ENCODE results near the gene POU2F2.
A peak's percentile ranks its signal among the peaks of the same experiment; 100 is the strongest.

The POU2F2 gene

GRCh38 chr19:42080764-42081375 is 51.4 kb downstream of the POU2F2 start:
- DNase-seq (ENCODE audit: low spot score) (no peak), FAIRE-seq (no peak)

GRCh38 chr19:42079886-42080763 is 52.1 kb downstream of the POU2F2 start:
- DNase-seq (ENCODE audit: low spot score) (no peak), FAIRE-seq (no peak)

GRCh38 chr19:42079276-42079669 is 53.0 kb downstream of the POU2F2 start:
- FAIRE-seq: no peak

GRCh38 chr19:42078538-42079275 is 53.5 kb downstream of the POU2F2 start:
- FAIRE-seq: no peak
- no peak for DNase-seq (ENCODE audit: low spot score)

More at GRCh38 chr19:42079276-42079669, 53.0 kb downstream of the POU2F2 start:
- no peak for DNase-seq (ENCODE audit: low spot score)

- FAIRE-seq (no peak), DNase-seq (ENCODE audit: low spot score) (no peak)
Measured at GRCh38 chr19:42078058-42078457, 54.2 kb downstream of the POU2F2 start.

- FAIRE-seq: no peak
- DNase-seq (ENCODE audit: low spot score): no peak
Measured at GRCh38 chr19:42076380-42076944, 55.8 kb downstream of the POU2F2 start.

- DNase-seq (ENCODE audit: low spot score): peak; percentile 99
- peak; percentile 94 for FAIRE-seq
Measured at GRCh38 chr19:42075616-42076379, 56.4 kb downstream of the POU2F2 start, which contains the start of gene ZNF574. Gene ZNF574 (plus strand): TSS chr19:42076166. CDS start chr19:42078607, 2,441 bp downstream.

GRCh38 chr19:42075364-42075615 is 57.0 kb downstream of the POU2F2 start:
- no peak for FAIRE-seq
- DNase-seq (ENCODE audit: low spot score): no peak

- DNase-seq (ENCODE audit: low spot score) (peak; percentile 42), FAIRE-seq (no peak)
Measured at GRCh38 chr19:42074513-42075363, 57.5 kb downstream of the POU2F2 start.

GRCh38 chr19:42071247-42071646 is 61.0 kb downstream of the POU2F2 start:
- DNase-seq (ENCODE audit: low spot score) (no peak), FAIRE-seq (no peak)

GRCh38 chr19:42069619-42070351 is 62.5 kb downstream of the POU2F2 start, which contains the start of gene GRIK5:
Gene GRIK5 (minus strand): TSS chr19:42070206. CDS start chr19:42065770, 4,436 bp downstream.
- FAIRE-seq (peak; percentile 70), DNase-seq (ENCODE audit: low spot score) (no peak)

GRCh38 chr19:42068756-42069571 is 63.3 kb downstream of the POU2F2 start:
- FAIRE-seq (no peak), DNase-seq (ENCODE audit: low spot score) (no peak)

GRCh38 chr19:42068361-42068755 is 63.9 kb downstream of the POU2F2 start:
- DNase-seq (ENCODE audit: low spot score) (no peak), FAIRE-seq (no peak)

- no peak for DNase-seq (ENCODE audit: low spot score)
- no peak for FAIRE-seq
Measured at GRCh38 chr19:42067315-42067888, 64.8 kb downstream of the POU2F2 start.

- FAIRE-seq: no peak
- peak; percentile 76 for DNase-seq (ENCODE audit: low spot score)
Measured at GRCh38 chr19:42066075-42066754, 66.0 kb downstream of the POU2F2 start.

- no peak for FAIRE-seq
- DNase-seq (ENCODE audit: low spot score): no peak
Measured at GRCh38 chr19:42065511-42065910, 66.7 kb downstream of the POU2F2 start.

GRCh38 chr19:42065051-42065450 is 67.2 kb downstream of the POU2F2 start:
- FAIRE-seq: no peak
- no peak for DNase-seq (ENCODE audit: low spot score)

GRCh38 chr19:42064432-42064831 is 67.8 kb downstream of the POU2F2 start:
- FAIRE-seq: no peak
- DNase-seq (ENCODE audit: low spot score): no peak

All from urothelium cell line (cell line).